Stimulated activated CD4-positive, alpha-beta T cell treated with anti-CD3 and anti-CD28 coated beads, Interleukin-2, amount 100 ng/mL, for 4 hours (primary cell): ENCODE results near the gene AADACL4.

Experiments used
- DNase-seq: peaks from one replicate; pipeline ENCODE4 v3.0.0-alpha.2; 2020; ENCODE audit warnings: low read depth

AADACL4 gene

DNA sequence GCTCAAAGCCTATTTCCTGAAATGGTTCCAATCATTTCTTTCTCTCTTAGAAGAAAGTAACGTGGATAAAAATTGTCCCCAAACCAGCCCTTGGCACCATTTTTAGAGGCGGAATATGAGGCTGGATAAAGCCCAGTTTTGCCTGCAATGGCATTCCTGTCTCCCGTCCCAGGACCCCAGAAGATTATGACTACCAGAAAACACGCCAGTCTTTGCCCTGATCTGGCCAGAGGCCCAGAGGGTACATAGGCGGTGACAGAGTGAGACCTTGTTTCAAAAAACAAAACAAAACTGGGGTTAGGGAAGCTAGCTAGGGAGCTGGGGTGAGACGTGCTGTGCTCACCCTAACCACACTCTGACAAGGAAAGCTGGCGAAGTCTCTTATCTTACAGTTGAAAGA, at the start of gene AADACL4:
AADACL4 (plus strand) TSS at position 301 of the 400 bp plus-strand sequence. CDS start 462 bp downstream, outside the sequence.
- no peak for DNase-seq

DNA sequence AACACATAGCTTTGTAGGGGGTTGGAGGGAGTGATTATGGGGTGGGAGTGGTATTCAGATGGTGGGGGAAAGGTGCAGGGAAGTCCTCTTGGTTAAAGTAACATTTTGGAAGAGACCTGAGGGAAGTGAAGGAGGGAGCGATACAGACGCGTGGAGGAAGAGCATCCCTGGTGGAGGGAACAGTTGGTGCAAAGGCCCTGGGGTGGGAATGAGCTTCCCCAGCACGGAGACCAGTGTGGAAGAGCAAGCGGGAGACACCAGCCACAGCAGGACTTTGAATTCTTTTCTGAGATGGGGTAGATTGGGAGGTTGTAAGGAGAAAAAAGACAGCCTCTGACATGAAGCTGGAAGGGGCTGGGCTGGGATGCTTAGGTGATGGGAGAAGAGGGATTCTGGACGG, 49.4 kb upstream of the AADACL4 start:
- no peak for DNase-seq

DNA sequence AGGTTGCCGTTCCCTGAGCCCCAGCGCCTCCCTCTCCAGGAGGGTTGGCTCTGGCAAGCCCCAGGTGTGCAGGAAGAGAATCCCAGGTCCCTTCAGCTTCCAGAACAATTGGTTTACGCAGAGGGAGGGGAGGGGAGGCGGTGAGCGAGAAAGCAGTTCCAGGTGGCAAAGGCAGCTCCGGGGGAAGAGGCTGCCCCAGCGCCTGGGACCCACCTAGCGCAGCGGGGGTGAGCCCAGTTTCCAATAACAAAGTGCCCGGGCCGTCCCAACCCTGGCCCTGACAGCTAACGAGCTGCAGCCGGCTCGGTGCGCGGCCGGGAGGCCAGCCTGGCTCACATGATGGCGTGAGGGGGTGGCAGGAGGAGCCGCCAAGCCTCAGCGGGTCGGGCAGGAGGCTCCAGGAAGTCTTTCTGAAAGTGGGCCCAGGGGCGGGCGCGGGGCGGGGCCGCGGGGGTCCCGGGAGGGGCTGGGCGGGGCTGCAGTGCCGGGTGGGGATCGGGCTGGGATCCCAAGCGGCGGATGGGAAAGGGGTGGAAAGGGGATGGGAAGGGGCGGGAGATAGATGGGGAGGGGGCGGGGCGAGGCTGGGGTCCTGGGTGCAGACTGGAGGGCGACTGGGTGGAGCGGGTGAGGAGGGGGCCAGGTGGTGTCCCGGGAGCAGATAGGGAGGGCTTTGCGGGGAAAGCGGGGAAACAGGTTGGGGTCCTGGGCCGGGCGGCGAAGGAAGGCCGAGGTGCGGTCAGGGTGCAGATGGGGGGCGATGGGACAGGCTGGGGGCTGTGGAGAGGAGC, 48.7 kb upstream of the AADACL4 start:
- no peak for DNase-seq

GRCh38 chr1:12595757-12596006, 48.2 kb upstream of the AADACL4 start:
- no peak for DNase-seq

- no peak for DNase-seq
Observed at GRCh38 chr1:12596007-12596821, 47.7 kb upstream of the AADACL4 start.

GRCh38 chr1:12597792-12598191, 46.1 kb upstream of the AADACL4 start:
- no peak for DNase-seq

DNA sequence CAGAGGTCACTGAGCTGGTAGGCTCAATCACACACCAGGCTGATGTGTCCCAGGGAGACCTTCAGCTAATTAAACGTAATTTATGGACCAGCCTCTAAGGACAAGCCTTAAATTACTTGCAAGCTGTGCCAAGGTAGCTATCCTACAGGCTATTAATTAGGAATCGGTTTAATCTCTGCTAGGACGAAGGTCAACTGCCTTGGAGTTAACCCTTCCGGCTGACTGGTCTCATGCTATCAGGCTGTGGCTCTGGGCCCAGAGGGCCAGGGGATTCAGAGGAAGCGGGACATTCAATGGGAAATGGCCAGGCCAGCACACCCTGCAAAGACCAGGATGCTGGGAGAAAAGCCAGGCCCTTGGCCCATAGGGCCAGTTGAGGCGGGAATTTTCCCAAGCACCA, 44.9 kb upstream of the AADACL4 start:
- DNase-seq: no peak

GRCh38 chr1:12599657-12600056, 44.2 kb upstream of the AADACL4 start:
- DNase-seq: no peak

DNA sequence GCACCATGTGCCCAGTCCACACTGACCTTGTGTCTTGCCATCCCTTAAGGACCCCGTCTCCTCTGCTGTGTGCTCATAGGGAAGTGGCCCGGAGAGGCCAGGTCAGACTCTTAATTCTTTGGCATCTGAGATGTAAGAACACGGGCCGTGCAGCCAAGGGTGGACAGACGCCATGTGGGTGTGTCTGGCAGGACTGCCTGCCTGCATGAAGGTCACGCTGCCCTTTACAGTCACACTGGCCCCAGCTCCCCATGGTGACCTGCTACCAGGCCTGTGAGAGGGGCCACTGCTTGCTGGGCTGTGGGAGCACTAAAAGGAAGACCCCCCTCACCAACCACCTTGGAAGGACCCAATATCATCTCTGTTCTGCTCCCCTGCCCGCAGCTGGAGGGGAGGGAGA, 43.5 kb upstream of the AADACL4 start:
- DNase-seq: no peak

DNA sequence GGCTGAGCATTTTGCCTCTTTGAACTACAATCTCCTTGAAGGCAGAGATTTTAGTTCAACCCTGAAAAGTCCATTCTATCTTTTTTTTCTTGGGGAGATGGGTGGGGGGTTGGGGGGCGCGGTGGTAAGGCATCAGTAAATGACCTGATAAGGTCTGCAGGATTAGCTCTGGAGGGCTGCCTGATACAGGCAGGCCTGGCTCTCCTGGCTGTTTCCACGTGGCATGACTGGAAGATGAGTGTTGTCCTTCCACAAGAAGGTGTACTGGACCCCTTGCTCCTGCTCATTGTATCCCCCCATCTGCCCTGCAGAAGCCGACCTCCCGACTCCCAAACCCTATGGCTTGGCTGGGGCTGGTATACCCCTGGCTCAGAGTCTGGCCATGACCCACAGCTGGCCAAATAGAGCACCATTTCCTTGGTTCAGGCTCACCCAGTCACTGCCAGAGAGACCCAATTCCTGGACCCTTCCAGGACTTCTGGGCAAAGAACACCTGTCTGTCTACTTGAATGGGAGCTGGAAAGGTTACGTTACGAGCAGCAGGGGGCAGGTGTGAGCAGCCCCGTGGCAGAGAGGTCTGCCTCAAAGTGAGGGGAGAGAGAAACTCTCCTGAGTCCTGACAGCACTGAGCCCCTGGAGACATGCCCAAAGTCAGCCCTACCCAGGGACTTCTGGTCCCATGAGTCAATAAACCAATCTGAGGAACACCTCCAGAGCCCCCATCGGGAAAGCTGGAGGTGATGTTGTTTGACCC, 42.8 kb upstream of the AADACL4 start:
- DNase-seq: no peak

GRCh38 chr1:12601700-12602658, 41.9 kb upstream of the AADACL4 start:
- no peak for DNase-seq

DNA sequence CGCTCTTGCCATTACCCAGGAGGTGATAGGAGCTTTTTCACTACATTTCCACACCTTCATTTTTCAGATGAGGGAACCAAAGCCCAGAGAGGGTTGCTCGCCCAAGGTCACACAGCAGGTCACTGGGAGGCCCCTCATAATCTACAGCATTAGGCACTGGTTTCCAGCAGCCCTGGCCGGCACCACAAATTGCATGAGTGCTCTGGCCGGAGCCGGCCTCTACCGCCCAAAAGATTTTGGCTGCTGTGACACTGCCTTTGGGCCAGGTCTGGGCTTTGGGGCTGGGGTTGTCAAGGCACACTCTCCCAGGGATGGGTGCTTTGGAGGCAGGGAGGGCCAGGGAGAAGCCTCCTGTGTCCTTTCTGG, 41.2 kb upstream of the AADACL4 start:
- DNase-seq: no peak

DNA sequence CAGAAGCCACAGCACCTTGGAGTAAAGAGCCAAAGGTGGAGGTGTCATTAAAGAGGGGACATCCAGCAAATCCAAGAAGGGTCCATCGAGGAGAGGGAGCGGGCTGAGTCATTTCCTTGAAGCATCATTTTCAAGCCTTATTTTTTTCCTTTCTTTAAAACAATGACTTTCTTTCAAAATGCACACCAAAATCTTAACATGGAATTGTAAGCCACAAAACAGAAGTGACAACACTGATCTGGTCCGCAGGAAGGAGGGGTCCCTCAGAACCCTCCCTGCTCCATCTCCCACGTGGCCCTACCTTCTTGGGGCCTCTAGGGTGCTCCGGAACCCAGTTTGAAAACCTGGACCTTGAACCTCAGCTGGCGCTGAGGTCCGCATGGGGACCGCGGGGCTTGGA, 40.7 kb upstream of the AADACL4 start:
- DNase-seq: no peak

- DNase-seq: peak; percentile 59
Observed at GRCh38 chr1:12604114-12604874, 39.6 kb upstream of the AADACL4 start.

- DNase-seq: no peak
Observed at GRCh38 chr1:12604986-12605385, 38.9 kb upstream of the AADACL4 start.

DNA sequence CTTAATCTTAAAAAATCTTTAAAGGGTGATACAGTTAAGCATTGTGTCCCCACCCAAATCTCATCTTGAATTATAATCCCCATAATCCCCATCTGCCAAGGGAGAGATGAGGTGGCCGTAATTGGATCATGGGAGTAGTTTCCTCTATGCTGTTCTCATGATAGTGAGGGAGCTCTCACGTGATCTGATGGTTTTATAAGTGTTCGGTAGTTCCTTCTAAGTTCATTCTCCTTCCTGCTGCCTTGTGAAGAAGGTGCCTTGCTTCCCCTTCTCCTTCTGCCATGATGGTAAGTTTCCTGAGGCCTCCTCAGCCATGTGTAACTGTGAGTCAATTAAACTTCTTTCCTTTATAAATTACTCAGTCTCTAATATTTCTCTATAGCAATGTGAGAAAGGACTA, 36.6 kb upstream of the AADACL4 start:
- no peak for DNase-seq

GRCh38 chr1:12608311-12608957, 35.5 kb upstream of the AADACL4 start:
- no peak for DNase-seq

GRCh38 chr1:12609469-12610003, 34.3 kb upstream of the AADACL4 start:
- DNase-seq: no peak

GRCh38 chr1:12610305-12610935, 33.5 kb upstream of the AADACL4 start:
- no peak for DNase-seq

GRCh38 chr1:12610941-12611340, 32.9 kb upstream of the AADACL4 start:
- DNase-seq: no peak
